ENCODE data around the gene IDH3A.
"Not testable (repeated sequence)": the region's sequence is repeated elsewhere in the genome, so short reads cannot be mapped to it uniquely, and the experiment has no call there.

IDH3A gene

GRCh38 chr15:78129077-78129750, 19.9 kb upstream of the IDH3A start:
- no peak for DNase-seq (ENCODE audit: low read depth in 4 of 4, low spot score in 1 of 4)

- DNase-seq (ENCODE audit: low read depth in 4 of 4, low spot score in 1 of 4): no peak
These were observed 19.3 kb upstream of the IDH3A start for GRCh38 chr15:78129751-78130287.

GRCh38 chr15:78130466-78131294, 18.5 kb upstream of the IDH3A start:
- peak in 1 of 4 experiments; percentile 28 for DNase-seq (ENCODE audit: low read depth in 4 of 4, low spot score in 1 of 4)

- DNase-seq (ENCODE audit: low read depth in 4 of 4, low spot score in 1 of 4): peak in 3 of 4 experiments; percentile 33 to 71 (median 55)
These were observed 17.7 kb upstream of the IDH3A start, which contains the start of gene CIB2 for GRCh38 chr15:78131295-78132061. Gene CIB2, minus strand, starts transcription at chr15:78131445. Its CDS starts 230 bp downstream, at chr15:78131215.

GRCh38 chr15:78133801-78134200, 15.4 kb upstream of the IDH3A start:
- DNase-seq (ENCODE audit: low read depth in 4 of 4, low spot score in 1 of 4): no peak

- no peak for DNase-seq (ENCODE audit: low read depth in 4 of 4, low spot score in 1 of 4)
These were observed 9.6 kb upstream of the IDH3A start for GRCh38 chr15:78139578-78139977.

- no peak for DNase-seq (ENCODE audit: low read depth in 4 of 4, low spot score in 1 of 4)
These were observed 8.9 kb upstream of the IDH3A start for GRCh38 chr15:78140292-78140691.

- DNase-seq (ENCODE audit: low read depth in 4 of 4, low spot score in 1 of 4): no peak
These were observed 6.8 kb upstream of the IDH3A start for GRCh38 chr15:78142332-78142731.

- DNase-seq (ENCODE audit: low read depth in 4 of 4, low spot score in 1 of 4): no peak
These were observed 2.6 kb upstream of the IDH3A start for GRCh38 chr15:78146425-78147154.

- DNase-seq (ENCODE audit: low read depth in 4 of 4, low spot score in 1 of 4): no peak
These were observed 1.6 kb upstream of the IDH3A start for GRCh38 chr15:78147566-78147965.

- no peak for DNase-seq (ENCODE audit: low read depth in 4 of 4, low spot score in 1 of 4)
These were observed 632 bp upstream of the IDH3A start for GRCh38 chr15:78148392-78149067.

GRCh38 chr15:78149805-78150751, 916 bp downstream of the IDH3A start:
- DNase-seq (ENCODE audit: low read depth in 4 of 4, low spot score in 1 of 4): no peak

GRCh38 chr15:78151075-78151474, 1.9 kb downstream of the IDH3A start:
- not testable (repeated sequence) for DNase-seq (ENCODE audit: low read depth in 4 of 4, low spot score in 1 of 4)

GRCh38 chr15:78154955-78155354, 5.8 kb downstream of the IDH3A start:
- DNase-seq (ENCODE audit: low read depth in 4 of 4, low spot score in 1 of 4): no peak

- DNase-seq (ENCODE audit: low read depth in 4 of 4, low spot score in 1 of 4): no peak
These were observed 6.3 kb downstream of the IDH3A start for GRCh38 chr15:78155355-78155939.

- DNase-seq (ENCODE audit: low read depth in 4 of 4, low spot score in 1 of 4): no peak
These were observed 7.5 kb downstream of the IDH3A start for GRCh38 chr15:78156653-78157052.

- DNase-seq (ENCODE audit: low read depth in 4 of 4, low spot score in 1 of 4): no peak
These were observed 8.0 kb downstream of the IDH3A start for GRCh38 chr15:78157203-78157602.

GRCh38 chr15:78159395-78159794, 10.2 kb downstream of the IDH3A start:
- no peak for DNase-seq (ENCODE audit: low read depth in 4 of 4, low spot score in 1 of 4)

- no peak for DNase-seq (ENCODE audit: low read depth in 4 of 4, low spot score in 1 of 4)
These were observed 12.9 kb downstream of the IDH3A start for GRCh38 chr15:78162038-78162437.
